A673 (cell line): Measurements from ENCODE around the gene TMEM147. TPM values are rescaled to one million over a fixed set of nuclear protein-coding genes. Genes with fewer than 3 reads are reported as not detected.

Source experiments
- BruUV-seq: library from RNA; stranded (reverse); fragments of 400-500 nt; replicated peaks from 2 replicates; lab custom pipeline; 2021; lab: Mats Ljungman, UMichigan
- CTCF ChIA-PET: fragments of 300-600 bp; sonication (Branson Sonifier 250); formaldehyde crosslinking; loops from one replicate; lab custom pipeline; 2022; ENCODE audit warnings: antibody characterized with exemption; lab: Charles Lee
- POLR2A ChIA-PET: fragments of 300-600 bp; sonication (Branson Sonifier 250); formaldehyde crosslinking; loops from one replicate; lab custom pipeline; 2022; ENCODE audit warnings: antibody characterized with exemption; ENCODE audit not compliant: low non-redundant PET; lab: Charles Lee
- DNase-seq: peaks from one replicate; pipeline ENCODE4 v3.0.0-alpha.2; 2015; ENCODE audit warnings: low spot score
- H3K27ac ChIP-seq: fragments of 200-600 bp; sonication (generic); 2 replicates; pipeline ENCODE4 v1.5.1; 2016; ENCODE audit warnings: mixed run types, low read depth, mild to moderate bottlenecking, mixed read lengths, antibody characterized with exemption, low read length; ENCODE audit not compliant: poor library complexity, severe bottlenecking
- H3K27me3 ChIP-seq: fragments of 200-600 bp; sonication (generic); replicated peaks from 2 replicates; pipeline ENCODE4 v1.6.1; 2017; ENCODE audit warnings: mixed run types, low read depth, mild to moderate bottlenecking, mixed read lengths, antibody characterized with exemption, low read length; ENCODE audit not compliant: insufficient read depth, poor library complexity
- H3K36me3 ChIP-seq: fragments of 200-600 bp; sonication (generic); 2 replicates; pipeline ENCODE4 v1.6.1; 2016; ENCODE audit warnings: mixed run types, mild to moderate bottlenecking, mixed read lengths, antibody characterized with exemption, low read length; ENCODE audit not compliant: insufficient read depth, poor library complexity, severe bottlenecking
- H3K4me1 ChIP-seq: fragments of 200-600 bp; sonication (generic); 2 replicates; pipeline ENCODE4 v1.6.1; 2017; ENCODE audit warnings: mixed run types, mild to moderate bottlenecking, mixed read lengths, antibody characterized with exemption, low read length; ENCODE audit not compliant: insufficient read depth, poor library complexity, severe bottlenecking
- H3K4me3 ChIP-seq: fragments of 200-600 bp; sonication (generic); 2 replicates; pipeline ENCODE4 v1.5.1; 2016; ENCODE audit warnings: low read depth, mixed run types, mild to moderate bottlenecking, mixed read lengths, low read length; ENCODE audit not compliant: poor library complexity, severe bottlenecking
- H3K9me3 ChIP-seq: fragments of 200-600 bp; sonication (generic); 2 replicates; pipeline ENCODE4 v1.6.1; 2016; ENCODE audit warnings: mixed run types, low read depth, mild to moderate bottlenecking, mixed read lengths, antibody characterized with exemption, low read length; ENCODE audit not compliant: poor library complexity, severe bottlenecking
- EZH2 ChIP-seq: fragments of 200-600 bp; sonication (generic); IDR thresholded peaks from 2 replicates; pipeline ENCODE4 v1.6.1; 2017; ENCODE audit warnings: borderline replicate concordance, low read depth, mild to moderate bottlenecking, mixed read lengths, antibody characterized with exemption, low read length; ENCODE audit not compliant: poor library complexity, severe bottlenecking
- intact Hi-C: fragments of 100-400 bp; cut with micrococcal nuclease; formaldehyde crosslinking; loops from one replicate; pipeline ENCODE4 v1.10.0; 2022; ENCODE audit not compliant: unreplicated experiment
- total RNA-seq: library from RNA; stranded (reverse); gene quantifications from 2 replicates; pipeline ENCODE4 v1.2.3, GENCODE V29; 2021
- TF ChIP-seq, protein P1 (sequence below): fragments of 300-800, 200-600 bp; sonication (generic); conservative IDR thresholded peaks from 2 replicates; pipeline ENCODE4 v1.5.1; 2017; ENCODE audit warnings: low read depth, mild to moderate bottlenecking, antibody characterized with exemption, low read length, moderate library complexity, mixed read lengths

TMEM147 gene
- total RNA-seq, 1 experiment from 2014 or later = 115 TPM

DNA sequence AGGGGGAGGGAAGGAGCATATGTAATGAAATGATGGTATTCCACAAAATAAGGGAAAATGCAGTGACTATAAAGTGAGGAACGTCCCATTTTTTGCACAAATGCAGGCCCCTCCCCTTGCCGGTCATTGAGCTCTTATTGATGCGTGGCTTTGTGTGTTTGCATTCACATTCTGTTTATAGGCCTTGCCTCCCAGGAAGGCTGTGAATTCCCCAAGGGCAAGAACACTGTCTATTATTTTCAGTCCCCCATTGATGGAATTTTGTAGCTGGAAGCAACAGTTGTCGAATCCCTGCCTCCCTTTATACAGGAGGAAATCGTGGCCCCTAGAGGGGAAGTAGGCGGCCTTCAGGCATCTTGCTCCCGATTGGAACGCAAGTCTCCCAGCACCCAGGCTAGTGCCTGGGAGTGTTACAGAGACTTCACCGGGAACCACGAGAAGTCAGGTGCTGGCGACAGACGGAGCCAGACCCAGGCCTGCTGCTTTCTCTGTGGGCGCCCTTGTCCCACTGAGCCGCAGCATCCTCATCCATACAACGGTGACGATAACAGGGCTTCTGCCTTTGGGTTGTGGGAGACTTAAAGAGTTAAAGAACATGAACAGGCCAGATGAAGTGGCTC is 24.2 kb upstream of the TMEM147 start:
- DNase-seq = no peak
- H3K27me3 ChIP-seq = peaks cover 26% of the 10 kb centered on the region
- H3K9me3 ChIP-seq = no peaks in the 10 kb centered on the region
- intact Hi-C loops = no loop called here
- ChIA-PET CTCF (no interaction called here), POLR2A (no interaction called here)
- no peaks in the 10 kb centered on the region for H3K4me1 ChIP-seq
- H3K4me3 ChIP-seq = no peak overlapping the region
- BruUV-seq = no TSS peak
- no peak overlapping the region for H3K27ac ChIP-seq
- TF ChIP-seq EZH2 = no peak
- TF ChIP-seq, protein P1, sequence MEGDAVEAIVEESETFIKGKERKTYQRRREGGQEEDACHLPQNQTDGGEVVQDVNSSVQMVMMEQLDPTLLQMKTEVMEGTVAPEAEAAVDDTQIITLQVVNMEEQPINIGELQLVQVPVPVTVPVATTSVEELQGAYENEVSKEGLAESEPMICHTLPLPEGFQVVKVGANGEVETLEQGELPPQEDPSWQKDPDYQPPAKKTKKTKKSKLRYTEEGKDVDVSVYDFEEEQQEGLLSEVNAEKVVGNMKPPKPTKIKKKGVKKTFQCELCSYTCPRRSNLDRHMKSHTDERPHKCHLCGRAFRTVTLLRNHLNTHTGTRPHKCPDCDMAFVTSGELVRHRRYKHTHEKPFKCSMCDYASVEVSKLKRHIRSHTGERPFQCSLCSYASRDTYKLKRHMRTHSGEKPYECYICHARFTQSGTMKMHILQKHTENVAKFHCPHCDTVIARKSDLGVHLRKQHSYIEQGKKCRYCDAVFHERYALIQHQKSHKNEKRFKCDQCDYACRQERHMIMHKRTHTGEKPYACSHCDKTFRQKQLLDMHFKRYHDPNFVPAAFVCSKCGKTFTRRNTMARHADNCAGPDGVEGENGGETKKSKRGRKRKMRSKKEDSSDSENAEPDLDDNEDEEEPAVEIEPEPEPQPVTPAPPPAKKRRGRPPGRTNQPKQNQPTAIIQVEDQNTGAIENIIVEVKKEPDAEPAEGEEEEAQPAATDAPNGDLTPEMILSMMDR = no peak
- H3K36me3 ChIP-seq = no peaks in the 10 kb centered on the region

DNA sequence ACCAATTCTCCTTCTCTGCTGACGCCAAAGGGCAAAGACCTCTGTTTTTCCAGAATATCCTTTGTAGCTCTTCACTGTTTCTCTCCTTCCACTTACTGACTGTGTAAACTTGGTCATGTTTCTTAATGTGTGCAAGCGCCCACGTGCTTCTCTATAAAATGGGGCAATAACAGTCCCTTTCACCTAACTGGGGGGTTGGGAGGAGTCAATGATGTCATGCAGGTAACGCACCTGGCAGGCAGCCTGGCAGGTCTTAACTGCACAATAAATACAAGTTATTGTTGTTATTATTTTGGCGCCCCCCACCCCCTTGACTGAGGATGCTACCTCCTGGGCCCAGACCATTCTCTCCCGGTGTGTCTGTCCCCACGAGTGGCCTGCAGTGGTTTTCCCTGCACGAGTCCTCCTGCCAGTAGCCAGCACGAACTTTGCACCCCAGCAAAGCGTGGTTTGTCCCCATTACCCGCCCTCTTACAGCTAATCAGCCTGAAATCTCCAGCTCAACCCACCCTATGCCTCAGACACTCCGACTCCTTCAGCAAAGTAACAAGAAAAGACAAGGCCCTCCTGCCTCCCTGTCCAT is 22.6 kb upstream of the TMEM147 start:
- TF ChIP-seq EZH2 = no peak
- TF ChIP-seq, protein P1 = no peak
- Histone ChIP-seq H3K36me3 (no peaks in the 10 kb centered on the region), H3K27ac (no peak overlapping the region), H3K27me3 (peaks cover 29% of the 10 kb centered on the region), H3K4me3 (no peak overlapping the region), H3K9me3 (no peaks in the 10 kb centered on the region), H3K4me1 (no peaks in the 10 kb centered on the region)
- POLR2A ChIA-PET = no interaction called here
- no TSS peak for BruUV-seq
- CTCF ChIA-PET = no interaction called here
- DNase-seq = no peak
- intact Hi-C loops = no loop called here

DNA sequence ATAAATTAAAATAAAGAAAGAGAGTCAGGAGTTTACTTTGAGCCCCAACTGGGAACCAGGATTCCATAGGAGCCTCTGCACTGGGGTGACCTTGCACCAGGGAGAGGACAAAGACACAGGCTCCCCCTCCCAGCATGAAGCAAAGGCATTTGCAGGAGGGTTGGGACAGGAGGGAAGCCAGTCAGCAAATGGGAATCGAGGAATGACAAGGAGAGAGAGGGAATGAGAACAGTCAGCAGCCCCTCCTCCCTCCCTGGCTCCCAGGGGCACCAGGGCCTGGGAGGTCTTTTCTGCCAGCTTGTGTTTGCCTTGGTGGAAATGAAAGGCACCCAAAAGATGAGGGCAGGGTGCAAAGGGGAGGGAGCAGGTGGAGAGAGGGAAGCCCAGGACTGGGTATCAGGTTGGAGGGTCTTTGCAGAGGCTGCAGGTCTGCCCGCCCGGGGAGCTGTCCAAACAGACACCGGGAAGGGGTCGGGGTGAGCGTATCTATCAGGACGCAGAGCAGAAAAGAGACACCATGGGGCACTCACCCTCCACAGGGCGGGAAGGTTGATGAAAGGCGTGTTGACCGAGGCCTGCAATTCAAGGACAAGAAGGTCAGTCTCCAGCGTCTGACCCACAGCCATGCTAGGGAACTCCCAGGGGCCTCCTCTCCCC is 21.1 kb upstream of the TMEM147 start:
- peaks cover 35% of the 10 kb centered on the region for H3K27me3 ChIP-seq
- ChIA-PET POLR2A (no interaction called here), CTCF (no interaction called here)
- no peak overlapping the region for H3K27ac ChIP-seq
- intact Hi-C loops = no loop called here
- no peaks in the 10 kb centered on the region for H3K4me1 ChIP-seq
- H3K4me3 ChIP-seq = no peak overlapping the region
- no peaks in the 10 kb centered on the region for H3K9me3 ChIP-seq
- no peaks in the 10 kb centered on the region for H3K36me3 ChIP-seq
- no peak for DNase-seq
- TF ChIP-seq, protein P1 = no peak
- no peak for TF ChIP-seq EZH2
- BruUV-seq = no TSS peak
